ENCODE results near the gene UMODL1.
"Not testable (repeated sequence)": the region's sequence is repeated elsewhere in the genome, so short reads cannot be mapped to it uniquely, and the experiment has no call there.

DNA sequence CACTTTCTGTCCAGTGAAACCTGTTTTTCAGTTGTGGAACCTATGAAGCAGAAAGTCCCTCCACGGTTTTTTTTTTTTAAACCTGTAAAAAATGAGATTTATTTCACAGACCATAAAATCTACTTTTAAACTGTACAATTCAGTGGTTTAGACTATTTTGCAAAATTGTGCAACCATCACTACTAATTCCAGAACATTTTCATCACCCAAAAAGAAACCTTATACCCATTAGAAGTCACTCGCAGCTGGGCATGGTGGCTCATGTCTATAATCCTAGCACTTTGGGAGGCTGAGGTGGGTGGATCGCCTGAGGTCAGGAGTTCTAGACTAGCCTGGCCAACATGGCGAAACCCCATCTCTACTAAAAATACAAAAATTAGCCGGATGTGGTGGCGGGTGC, 45.4 kb downstream of the UMODL1 start:
- TF ChIP-seq, protein P1, sequence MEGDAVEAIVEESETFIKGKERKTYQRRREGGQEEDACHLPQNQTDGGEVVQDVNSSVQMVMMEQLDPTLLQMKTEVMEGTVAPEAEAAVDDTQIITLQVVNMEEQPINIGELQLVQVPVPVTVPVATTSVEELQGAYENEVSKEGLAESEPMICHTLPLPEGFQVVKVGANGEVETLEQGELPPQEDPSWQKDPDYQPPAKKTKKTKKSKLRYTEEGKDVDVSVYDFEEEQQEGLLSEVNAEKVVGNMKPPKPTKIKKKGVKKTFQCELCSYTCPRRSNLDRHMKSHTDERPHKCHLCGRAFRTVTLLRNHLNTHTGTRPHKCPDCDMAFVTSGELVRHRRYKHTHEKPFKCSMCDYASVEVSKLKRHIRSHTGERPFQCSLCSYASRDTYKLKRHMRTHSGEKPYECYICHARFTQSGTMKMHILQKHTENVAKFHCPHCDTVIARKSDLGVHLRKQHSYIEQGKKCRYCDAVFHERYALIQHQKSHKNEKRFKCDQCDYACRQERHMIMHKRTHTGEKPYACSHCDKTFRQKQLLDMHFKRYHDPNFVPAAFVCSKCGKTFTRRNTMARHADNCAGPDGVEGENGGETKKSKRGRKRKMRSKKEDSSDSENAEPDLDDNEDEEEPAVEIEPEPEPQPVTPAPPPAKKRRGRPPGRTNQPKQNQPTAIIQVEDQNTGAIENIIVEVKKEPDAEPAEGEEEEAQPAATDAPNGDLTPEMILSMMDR (IDR thresholded peaks at IDR 0.05) = not testable (repeated sequence)
- TF ChIP-seq EZH2 (IDR thresholded peaks at IDR 0.05) = not testable (repeated sequence)
